PC-3 (cell line): Measurements from ENCODE around the gene ATAD3B.
"Not testable (repeated sequence)": the region's sequence is repeated elsewhere in the genome, so short reads cannot be mapped to it uniquely, and the experiment has no call there.

Experiments used
- CTCF ChIP-seq: fragments of 300-600 bp; sonication (generic); conservative IDR thresholded peaks from 2 replicates; pipeline ENCODE4 v1.5.1; 2017; ENCODE audit warnings: antibody characterized with exemption, low read depth, mild to moderate bottlenecking, low read length
- EZH2 ChIP-seq: fragments of 300-600 bp; sonication (generic); IDR thresholded peaks from one replicate; pipeline ENCODE4 v1.6.1; 2017; ENCODE audit warnings: antibody characterized with exemption, mild to moderate bottlenecking, low read length; ENCODE audit not compliant: unreplicated experiment

- TF ChIP-seq CTCF, EZH2: not testable (repeated sequence)
These were observed 15.6 kb upstream of the ATAD3B start for GRCh38 chr1:1455934-1456333.
